HG03175 (cell line): ENCODE results near the gene MLC1.

Source experiments
- ATAC-seq: cut with Tn5 transposase; IDR thresholded peaks from one replicate; pipeline ENCODE4 v1.9.1; 2021; ENCODE audit warnings: mild to moderate bottlenecking, moderate library complexity; ENCODE audit not compliant: unreplicated experiment

Gene MLC1

GRCh38 chr22:50058906-50059880, 26.0 kb downstream of the MLC1 start:
- ATAC-seq: no peak

DNA sequence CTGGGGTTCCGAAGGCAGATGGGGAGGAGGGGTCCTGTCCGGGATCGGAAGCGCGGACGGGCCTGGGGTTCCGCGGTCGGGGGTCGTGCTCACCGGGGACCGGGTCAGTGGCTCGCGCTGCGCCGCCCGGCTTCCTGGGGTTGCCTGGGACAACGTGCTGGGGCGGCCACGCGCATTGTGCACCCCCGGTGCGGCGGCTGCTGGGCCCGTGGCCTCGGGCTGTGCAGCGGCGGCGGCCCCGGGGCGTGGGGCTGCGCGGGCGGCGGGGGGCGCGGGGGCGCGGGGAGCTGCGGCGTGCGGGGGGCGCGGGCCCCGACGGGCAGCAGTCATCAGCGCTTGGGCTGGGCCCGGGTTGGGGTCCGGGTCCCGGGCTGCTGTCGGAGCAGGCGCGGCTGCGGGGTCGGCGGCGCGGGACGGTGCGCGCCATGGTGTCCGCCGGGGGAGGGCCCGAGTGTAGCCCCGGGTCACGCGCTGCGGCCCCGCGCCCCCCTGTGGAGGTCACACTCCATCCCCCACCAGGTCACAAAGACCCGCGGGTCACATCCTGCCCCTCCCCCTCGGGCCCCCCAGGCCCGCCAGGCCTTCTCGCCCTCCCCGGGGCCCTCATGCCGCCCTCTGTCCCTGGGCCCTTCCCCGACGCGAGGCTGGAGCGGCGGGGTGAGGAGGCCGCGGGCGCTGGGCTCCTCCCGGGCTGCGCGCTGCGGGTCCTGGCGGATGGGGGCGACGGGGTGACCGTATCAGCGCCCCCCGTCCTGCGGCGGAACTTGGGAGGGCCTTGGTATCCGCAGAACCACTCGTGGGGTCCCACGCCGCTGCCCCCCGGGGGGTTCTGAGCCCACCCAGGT, 26.9 kb downstream of the MLC1 start, which contains the start of gene TTLL8:
Gene TTLL8, minus strand, starts transcription at position 238 of the 845 bp plus-strand sequence.
- no peak for ATAC-seq

GRCh38 chr22:50057278-50058060, 27.8 kb downstream of the MLC1 start:
- no peak for ATAC-seq

GRCh38 chr22:50056214-50056972, 28.8 kb downstream of the MLC1 start:
- no peak for ATAC-seq

- ATAC-seq: no peak
These were observed 31.4 kb downstream of the MLC1 start for GRCh38 chr22:50053861-50054260.

- no peak for ATAC-seq
These were observed 33.3 kb downstream of the MLC1 start for GRCh38 chr22:50051930-50052329.

- ATAC-seq: no peak
These were observed 35.7 kb downstream of the MLC1 start for GRCh38 chr22:50049299-50050195.

DNA sequence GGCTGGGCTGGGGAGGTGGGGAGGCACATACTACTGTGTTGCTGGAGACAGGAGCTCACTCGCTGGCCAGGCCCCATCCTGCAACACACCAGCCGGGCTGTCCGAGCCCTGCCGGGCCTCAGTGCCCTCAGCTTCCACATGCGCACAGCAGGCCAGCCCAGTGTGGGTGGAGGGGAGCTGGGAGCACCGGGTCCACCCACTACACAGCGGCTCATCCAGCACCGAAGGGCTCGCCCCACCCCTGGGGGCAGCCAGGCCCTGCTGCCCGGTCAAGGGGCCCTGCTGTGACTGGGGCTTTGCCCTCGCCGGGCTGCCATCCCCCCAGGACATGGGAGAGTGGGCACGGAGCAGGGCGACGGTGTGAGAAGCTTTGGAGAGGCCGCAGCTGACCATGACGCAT, 36.4 kb downstream of the MLC1 start:
- ATAC-seq: no peak

DNA sequence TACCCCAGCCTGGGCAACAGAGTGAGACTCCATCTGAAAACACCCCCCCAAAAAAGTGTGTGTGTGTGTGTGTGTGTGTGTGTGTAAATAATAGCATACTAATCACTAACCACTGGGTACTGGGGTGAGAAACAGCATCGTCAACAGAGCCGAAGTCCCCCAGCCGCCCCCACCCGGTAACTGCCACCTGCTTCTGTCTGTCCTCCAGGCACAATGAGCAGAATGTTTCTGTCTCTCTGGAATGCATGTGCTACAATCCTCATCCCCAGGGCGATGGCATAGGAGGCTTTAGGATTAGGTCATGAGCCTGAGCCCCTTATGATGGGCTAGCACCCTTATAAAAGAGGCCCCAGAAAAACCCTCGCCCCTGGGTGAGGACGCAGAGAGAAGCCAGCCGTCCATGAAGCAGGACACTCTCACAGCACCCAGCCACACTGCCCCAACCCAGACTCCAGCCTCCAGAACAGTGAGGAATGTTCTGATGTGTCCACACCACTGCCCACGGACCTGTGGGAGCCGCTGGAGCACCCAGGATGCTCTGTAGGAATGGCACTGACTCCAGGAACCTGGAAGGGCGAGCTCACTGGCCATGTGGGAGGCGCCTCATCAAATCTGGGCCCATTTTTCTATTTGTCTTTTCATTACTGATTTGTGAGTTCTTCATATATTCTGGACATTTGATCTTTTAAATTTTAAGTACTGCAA, 37.0 kb downstream of the MLC1 start:
- ATAC-seq: no peak

DNA sequence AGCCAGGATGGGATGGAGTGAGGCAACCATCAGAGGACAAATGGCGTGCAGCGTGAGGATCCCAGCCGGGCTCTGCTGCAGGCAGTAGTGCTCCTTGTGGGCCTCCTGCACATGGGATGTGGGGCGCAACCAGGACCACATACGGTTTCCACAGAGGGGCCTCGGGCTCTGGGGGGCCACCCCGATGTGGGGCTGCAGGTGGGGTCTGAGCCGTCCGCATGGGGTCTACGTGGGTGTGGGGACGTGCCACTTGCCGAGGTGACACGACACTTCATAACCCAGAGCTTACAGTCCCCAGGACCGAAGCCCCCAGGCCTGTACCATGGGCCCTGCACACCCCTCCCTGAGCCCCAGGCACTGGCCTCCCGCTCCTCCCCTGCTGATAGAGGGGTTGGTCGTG, 37.9 kb downstream of the MLC1 start:
- ATAC-seq: no peak

- no peak for ATAC-seq
These were observed 38.6 kb downstream of the MLC1 start for GRCh38 chr22:50046481-50047245.

DNA sequence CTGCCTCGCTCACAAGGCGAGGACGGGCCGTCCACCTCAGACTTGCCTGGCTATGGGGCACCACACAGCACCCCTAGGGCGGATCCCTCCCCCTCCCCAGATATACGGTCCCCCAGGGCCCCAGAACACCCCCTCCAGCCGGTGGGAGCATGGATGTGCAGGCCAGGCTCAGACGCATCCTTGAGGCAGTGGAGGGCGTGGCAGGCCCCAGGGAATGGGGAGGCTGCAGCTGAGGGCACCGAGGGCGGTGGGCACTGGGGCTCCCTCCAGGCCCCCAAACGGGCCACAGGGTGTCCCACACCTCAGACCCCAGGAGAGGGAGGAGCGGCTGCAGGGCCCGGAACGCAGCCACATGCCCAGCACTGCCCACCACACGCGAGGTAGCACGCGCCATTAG, 39.2 kb downstream of the MLC1 start:
- ATAC-seq: no peak

- no peak for ATAC-seq
These were observed 39.8 kb downstream of the MLC1 start for GRCh38 chr22:50045211-50046018.

DNA sequence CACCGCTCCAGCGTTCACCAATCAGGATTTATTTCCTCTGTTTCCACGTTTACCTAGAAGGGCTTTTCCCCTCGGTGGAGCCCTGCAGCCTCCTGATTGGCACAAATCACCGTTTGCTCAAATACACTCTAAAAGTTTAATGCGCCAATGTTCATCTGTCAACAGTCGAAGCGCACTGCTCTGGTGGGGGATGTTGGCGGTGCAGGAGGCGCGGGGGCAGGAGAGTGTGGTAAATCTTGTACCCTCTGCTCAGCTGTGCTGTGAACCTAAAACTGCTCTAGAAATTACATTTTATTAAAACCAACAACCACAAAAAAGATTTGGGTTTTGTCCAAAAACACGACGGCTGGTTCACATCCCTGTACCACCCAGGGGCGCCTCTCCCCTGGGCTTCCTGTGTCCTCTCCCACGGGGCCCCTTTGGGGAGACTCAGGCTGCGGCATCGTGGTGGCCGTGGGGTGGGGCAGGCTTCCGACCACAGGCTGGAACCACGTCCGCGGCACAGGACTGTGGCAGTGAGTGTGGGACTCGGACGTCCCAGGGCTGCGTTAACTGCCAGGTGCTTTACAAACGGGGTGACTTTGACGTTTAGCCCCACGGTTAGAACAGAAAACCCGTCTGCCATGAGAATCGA, 40.6 kb downstream of the MLC1 start:
- ATAC-seq: no peak

- no peak for ATAC-seq
These were observed 43.7 kb downstream of the MLC1 start for GRCh38 chr22:50041361-50042065.

DNA sequence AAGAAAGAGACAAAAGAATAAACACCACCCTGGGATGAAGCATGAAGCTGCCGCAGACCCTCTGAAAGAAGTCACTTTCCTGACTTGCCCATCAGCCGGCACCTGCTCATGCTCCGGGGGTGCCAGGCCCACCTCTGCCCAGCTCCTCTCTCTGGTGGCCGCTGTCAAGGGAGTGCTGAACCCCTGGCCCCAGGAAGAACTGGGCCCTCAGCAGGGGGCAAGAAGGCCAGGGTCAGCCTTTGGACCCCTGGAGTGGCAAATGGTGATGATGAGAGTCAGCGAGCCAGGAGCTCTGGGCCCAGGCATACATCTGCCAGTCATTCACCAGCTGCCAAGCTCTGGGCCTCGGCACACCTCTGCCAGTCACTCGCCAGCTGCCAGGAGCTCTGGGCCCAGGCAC, 44.5 kb downstream of the MLC1 start:
- no peak for ATAC-seq
